Upper lobe of right lung (tissue), 1 donor: Measurements from ENCODE around the gene SOX14. TPM values are rescaled to one million over a fixed set of nuclear protein-coding genes. Genes with fewer than 3 reads are reported as not detected.

ENCODE experiments used
- ATAC-seq: fragments of 200-7000 bp; cut with Tn5 transposase; one replicate; pipeline ENCODE4 v1.9.1; 2020; ENCODE audit warnings: mild to moderate bottlenecking, moderate library complexity
- DNase-seq: peaks from one replicate; pipeline ENCODE4 v3.0.0-alpha.2; 2020
- H3K27ac ChIP-seq: fragments of 200-600 bp; one replicate; pipeline ENCODE4 v1.8.0; 2022
- H3K27me3 ChIP-seq: fragments of 200-600 bp; one replicate; pipeline ENCODE4 v1.8.0; 2022; ENCODE audit warnings: mild to moderate bottlenecking
- H3K36me3 ChIP-seq: fragments of 200-600 bp; one replicate; pipeline ENCODE4 v1.8.0; 2022
- H3K4me1 ChIP-seq: fragments of 200-600 bp; one replicate; pipeline ENCODE4 v1.8.0; 2022
- H3K4me3 ChIP-seq: fragments of 200-600 bp; one replicate; pipeline ENCODE4 v1.8.0; 2022; ENCODE audit warnings: mild to moderate bottlenecking
- H3K9me3 ChIP-seq: fragments of 200-600 bp; one replicate; pipeline ENCODE4 v1.8.0; 2022
- intact Hi-C: fragments of 100-400 bp; cut with DNase I; formaldehyde crosslinking; loops from one replicate; pipeline ENCODE4 v1.11.0; 2022
- total RNA-seq: library from RNA; stranded (reverse); fragmentation: NEBNext Ultra II Directional; extraction: Animal tissue kit (Norgen Biotek cat#: 25700); gene quantifications from one replicate; pipeline ENCODE4 v1.2.1, GENCODE V29; 2021
- TF ChIP-seq, protein P1 (sequence below): fragments of 200-600 bp; IDR thresholded peaks from one replicate; pipeline ENCODE4 v1.8.0; 2022; ENCODE audit warnings: antibody characterized with exemption
- donor health status: DM: no; HTN: yes; CAD: no; lungs with severe emphysema.

SOX14 gene
- total RNA-seq, 1 donor from 2014 or later: not detected

- H3K9me3 ChIP-seq: no peaks in the 10 kb centered on the region
- H3K27ac ChIP-seq: no peak overlapping the region
- intact Hi-C loops: no loop called here
- H3K4me3 ChIP-seq: no peak overlapping the region
- H3K4me1 ChIP-seq: peaks cover 18% of the 10 kb centered on the region
- no peak for ATAC-seq
- H3K36me3 ChIP-seq: no peaks in the 10 kb centered on the region
- no peak for DNase-seq
- TF ChIP-seq, protein P1, sequence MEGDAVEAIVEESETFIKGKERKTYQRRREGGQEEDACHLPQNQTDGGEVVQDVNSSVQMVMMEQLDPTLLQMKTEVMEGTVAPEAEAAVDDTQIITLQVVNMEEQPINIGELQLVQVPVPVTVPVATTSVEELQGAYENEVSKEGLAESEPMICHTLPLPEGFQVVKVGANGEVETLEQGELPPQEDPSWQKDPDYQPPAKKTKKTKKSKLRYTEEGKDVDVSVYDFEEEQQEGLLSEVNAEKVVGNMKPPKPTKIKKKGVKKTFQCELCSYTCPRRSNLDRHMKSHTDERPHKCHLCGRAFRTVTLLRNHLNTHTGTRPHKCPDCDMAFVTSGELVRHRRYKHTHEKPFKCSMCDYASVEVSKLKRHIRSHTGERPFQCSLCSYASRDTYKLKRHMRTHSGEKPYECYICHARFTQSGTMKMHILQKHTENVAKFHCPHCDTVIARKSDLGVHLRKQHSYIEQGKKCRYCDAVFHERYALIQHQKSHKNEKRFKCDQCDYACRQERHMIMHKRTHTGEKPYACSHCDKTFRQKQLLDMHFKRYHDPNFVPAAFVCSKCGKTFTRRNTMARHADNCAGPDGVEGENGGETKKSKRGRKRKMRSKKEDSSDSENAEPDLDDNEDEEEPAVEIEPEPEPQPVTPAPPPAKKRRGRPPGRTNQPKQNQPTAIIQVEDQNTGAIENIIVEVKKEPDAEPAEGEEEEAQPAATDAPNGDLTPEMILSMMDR: no peak
- H3K27me3 ChIP-seq: peaks cover 100% of the 10 kb centered on the region
Measured at GRCh38 chr3:137770066-137770834, 6.1 kb downstream of the SOX14 start.

- H3K4me3 ChIP-seq: peak overlapping the region; percentile 19
- H3K27ac ChIP-seq: no peak overlapping the region
- H3K9me3 ChIP-seq: no peaks in the 10 kb centered on the region
- peak; percentile 53 for ATAC-seq
- H3K36me3 ChIP-seq: no peaks in the 10 kb centered on the region
- H3K27me3 ChIP-seq: peaks cover 100% of the 10 kb centered on the region
- H3K4me1 ChIP-seq: peaks cover 18% of the 10 kb centered on the region
- TF ChIP-seq, protein P1: no peak
- intact Hi-C loops: no loop called here
- no peak for DNase-seq
Measured at GRCh38 chr3:137770835-137771399, 6.8 kb downstream of the SOX14 start.

- H3K27ac ChIP-seq: no peak overlapping the region
- H3K27me3 ChIP-seq: peaks cover 93% of the 10 kb centered on the region
- no peaks in the 10 kb centered on the region for H3K9me3 ChIP-seq
- peak; percentile 25 for ATAC-seq
- TF ChIP-seq, protein P1: no peak
- H3K36me3 ChIP-seq: no peaks in the 10 kb centered on the region
- peak overlapping the region; percentile 19 for H3K4me3 ChIP-seq
- peaks cover 18% of the 10 kb centered on the region for H3K4me1 ChIP-seq
- intact Hi-C loops: no loop called here
- DNase-seq: no peak
Measured at GRCh38 chr3:137771401-137772213, 7.5 kb downstream of the SOX14 start.

- peaks cover 85% of the 10 kb centered on the region for H3K27me3 ChIP-seq
- H3K4me1 ChIP-seq: peaks cover 18% of the 10 kb centered on the region
- no peaks in the 10 kb centered on the region for H3K36me3 ChIP-seq
- ATAC-seq (no peak), DNase-seq (no peak)
- H3K4me3 ChIP-seq: no peak overlapping the region
- H3K9me3 ChIP-seq: no peaks in the 10 kb centered on the region
- intact Hi-C loops: no loop called here
- TF ChIP-seq, protein P1: no peak
- H3K27ac ChIP-seq: no peak overlapping the region
Measured at GRCh38 chr3:137772214-137772955, 8.3 kb downstream of the SOX14 start.

DNA sequence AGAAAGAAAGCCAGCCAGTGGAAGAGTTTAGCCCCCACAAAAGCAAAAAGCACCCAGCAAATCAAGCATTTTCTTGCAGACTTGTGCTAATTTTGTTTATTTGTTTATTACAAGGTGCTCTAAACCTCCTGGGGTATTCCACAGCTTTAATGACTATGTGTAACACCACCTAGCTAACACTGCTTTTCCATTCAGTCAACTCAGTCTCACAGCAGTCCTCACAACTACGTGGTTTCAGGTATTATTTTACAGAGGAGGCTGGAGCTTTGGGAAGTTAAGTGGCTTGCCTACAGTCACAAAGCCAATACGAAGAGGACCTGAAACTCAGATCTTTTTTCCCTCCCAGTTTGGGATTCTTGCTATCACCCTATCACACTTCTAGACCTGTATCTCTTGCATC, 14.8 kb downstream of the SOX14 start:
- H3K36me3 ChIP-seq: no peaks in the 10 kb centered on the region
- H3K27ac ChIP-seq: no peak overlapping the region
- H3K4me1 ChIP-seq: no peaks in the 10 kb centered on the region
- TF ChIP-seq, protein P1: no peak
- no peaks in the 10 kb centered on the region for H3K9me3 ChIP-seq
- DNase-seq: no peak
- no peak for ATAC-seq
- intact Hi-C loops: no loop called here
- no peak overlapping the region for H3K4me3 ChIP-seq
- H3K27me3 ChIP-seq: peaks cover 20% of the 10 kb centered on the region
